Ovary (tissue), 3 donors: ENCODE results near the gene RANBP6.

Experiments used
- CTCF ChIP-seq, 3 donors: fragments of 450-650 bp in 2 of 3; fragments of 200-600 bp in 1 of 3; IDR thresholded peaks; one replicate each; pipeline versions ENCODE4 v1.5.1 to v1.8.0; 2016 to 2022; ENCODE audit warnings: antibody characterized with exemption in 3 of 3, mild to moderate bottlenecking in 1 of 3
- EP300 ChIP-seq: sonication (generic); formaldehyde crosslinking; IDR thresholded peaks from one replicate; pipeline ENCODE4 v1.6.1; 2017; ENCODE audit warnings: antibody characterized with exemption
- donor health status: DM: no; HTN: no; CAD: no.

GRCh38 chr9:6008169-6008979 lies 7.0 kb downstream of the RANBP6 start:
- no peak for TF ChIP-seq CTCF (IDR thresholded peaks at IDR 0.05)
- TF ChIP-seq EP300: no peak
